Osteoblast (primary cell): ENCODE data around the gene PLAC8L1. TPM values are rescaled to one million over a fixed set of nuclear protein-coding genes. Genes with fewer than 3 reads are reported as not detected.

Experiments
- DNase-seq: peaks from one replicate; pipeline ENCODE4 v3.0.0; 2011; ENCODE audit warnings: low spot score, mixed read lengths; ENCODE audit not compliant: insufficient read length; ENCODE audit errors: missing footprints
- H2AFZ ChIP-seq: 2 replicates; pipeline ENCODE4 v1.6.0; 2011; ENCODE audit warnings: mild to moderate bottlenecking, low read length
- H3K27ac ChIP-seq: 2 replicates; pipeline ENCODE4 v1.5.1; 2011; ENCODE audit warnings: mild to moderate bottlenecking, low read depth, low read length, moderate library complexity
- H3K27me3 ChIP-seq: 2 replicates; pipeline ENCODE4 v1.6.0; 2012; ENCODE audit warnings: mild to moderate bottlenecking, control low read depth, inconsistent platforms, low read length, moderate library complexity; ENCODE audit not compliant: insufficient read depth
- H3K36me3 ChIP-seq: 2 replicates; pipeline ENCODE4 v1.5.1; 2011; ENCODE audit warnings: mild to moderate bottlenecking, low read length, control low read depth, moderate library complexity; ENCODE audit not compliant: insufficient read depth
- H3K4me1 ChIP-seq: 2 replicates; pipeline ENCODE4 v1.5.1; 2011; ENCODE audit warnings: mild to moderate bottlenecking, low read length, control low read depth, moderate library complexity; ENCODE audit not compliant: insufficient read depth
- H3K4me2 ChIP-seq: 2 replicates; pipeline ENCODE4 v1.6.0; 2011; ENCODE audit warnings: mild to moderate bottlenecking, low read length; ENCODE audit not compliant: insufficient read depth
- H3K4me3 ChIP-seq: fragments of 200-600 bp; sonication (generic); 3 replicates; pipeline ENCODE4 v1.5.1; 2012; ENCODE audit warnings: mild to moderate bottlenecking, low read length, inconsistent platforms; ENCODE audit not compliant: insufficient read depth
- H3K79me2 ChIP-seq: 2 replicates; pipeline ENCODE4 v1.6.0; 2012; ENCODE audit warnings: mild to moderate bottlenecking, low read length, control low read depth, inconsistent platforms; ENCODE audit not compliant: insufficient read depth
- H3K9me3 ChIP-seq: 2 replicates; pipeline ENCODE4 v1.5.1; 2011; ENCODE audit warnings: low read depth, low read length, control low read depth
- H4K20me1 ChIP-seq: 2 replicates; pipeline ENCODE4 v1.6.0; 2012; ENCODE audit warnings: mild to moderate bottlenecking, low read length, control low read depth; ENCODE audit not compliant: insufficient read depth
- total RNA-seq: library from RNA; depleted of rRNA; stranded (reverse); fragments of >200 nt; gene quantifications from 2 replicates; pipeline ENCODE4 v1.2.3, GENCODE V29; 2012
- TF ChIP-seq, protein P1 (sequence below): IDR thresholded peaks from 2 replicates; pipeline ENCODE4 v1.5.1; 2011; ENCODE audit warnings: mild to moderate bottlenecking, low read depth, low read length, moderate library complexity; ENCODE audit errors: extremely low read depth

PLAC8L1 gene
- total RNA-seq, 1 donor: not detected

DNA sequence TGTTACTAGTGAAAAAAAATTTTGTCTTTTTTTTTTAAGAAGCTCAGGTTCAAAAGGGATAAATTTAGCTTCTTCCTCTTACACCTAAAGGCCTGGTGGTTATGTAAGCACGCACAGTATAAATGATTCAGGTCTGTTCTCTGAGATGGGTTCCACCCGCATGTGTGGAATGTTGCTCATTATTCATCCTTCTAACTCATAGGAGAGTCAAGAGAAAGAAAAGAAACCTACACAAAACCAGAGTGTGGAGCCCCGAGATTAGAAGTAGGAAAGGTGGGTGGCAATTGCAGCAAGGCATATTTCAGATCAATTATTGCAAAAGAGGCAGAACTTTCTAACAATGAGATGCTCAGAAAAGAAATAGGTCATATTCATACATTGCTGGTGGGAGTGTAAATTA lies 13.5 kb downstream of the PLAC8L1 start:
- no peak overlapping the region for H3K27ac ChIP-seq
- no peak overlapping the region for H3K4me2 ChIP-seq
- TF ChIP-seq, protein P1, sequence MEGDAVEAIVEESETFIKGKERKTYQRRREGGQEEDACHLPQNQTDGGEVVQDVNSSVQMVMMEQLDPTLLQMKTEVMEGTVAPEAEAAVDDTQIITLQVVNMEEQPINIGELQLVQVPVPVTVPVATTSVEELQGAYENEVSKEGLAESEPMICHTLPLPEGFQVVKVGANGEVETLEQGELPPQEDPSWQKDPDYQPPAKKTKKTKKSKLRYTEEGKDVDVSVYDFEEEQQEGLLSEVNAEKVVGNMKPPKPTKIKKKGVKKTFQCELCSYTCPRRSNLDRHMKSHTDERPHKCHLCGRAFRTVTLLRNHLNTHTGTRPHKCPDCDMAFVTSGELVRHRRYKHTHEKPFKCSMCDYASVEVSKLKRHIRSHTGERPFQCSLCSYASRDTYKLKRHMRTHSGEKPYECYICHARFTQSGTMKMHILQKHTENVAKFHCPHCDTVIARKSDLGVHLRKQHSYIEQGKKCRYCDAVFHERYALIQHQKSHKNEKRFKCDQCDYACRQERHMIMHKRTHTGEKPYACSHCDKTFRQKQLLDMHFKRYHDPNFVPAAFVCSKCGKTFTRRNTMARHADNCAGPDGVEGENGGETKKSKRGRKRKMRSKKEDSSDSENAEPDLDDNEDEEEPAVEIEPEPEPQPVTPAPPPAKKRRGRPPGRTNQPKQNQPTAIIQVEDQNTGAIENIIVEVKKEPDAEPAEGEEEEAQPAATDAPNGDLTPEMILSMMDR: no peak
- H2AFZ ChIP-seq: no peak overlapping the region
- no peaks in the 10 kb centered on the region for H3K36me3 ChIP-seq
- no peaks in the 10 kb centered on the region for H3K9me3 ChIP-seq
- H3K4me3 ChIP-seq: no peak overlapping the region
- H3K79me2 ChIP-seq: no peaks in the 10 kb centered on the region
- H3K4me1 ChIP-seq: no peaks in the 10 kb centered on the region
- no peaks in the 10 kb centered on the region for H3K27me3 ChIP-seq
- no peak for DNase-seq
- no peaks in the 10 kb centered on the region for H4K20me1 ChIP-seq

DNA sequence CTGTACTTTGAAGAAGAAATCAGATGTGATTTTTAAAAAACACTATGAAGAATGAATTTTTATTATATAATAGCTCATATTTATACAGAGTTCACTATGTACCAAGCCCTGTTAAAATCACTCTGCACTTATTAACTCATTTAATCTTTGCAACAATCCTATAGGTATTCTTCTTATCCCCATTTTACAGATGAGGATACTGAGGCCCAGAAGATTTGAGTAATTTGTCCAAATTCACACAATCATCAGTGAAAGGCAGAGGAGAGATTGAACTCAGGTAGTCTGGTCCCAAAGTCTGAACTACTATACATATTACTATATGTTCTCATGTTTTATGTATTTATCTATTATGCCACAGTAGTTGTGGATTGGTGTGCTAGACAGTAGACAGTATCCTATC lies 16.1 kb downstream of the PLAC8L1 start:
- no peaks in the 10 kb centered on the region for H3K36me3 ChIP-seq
- DNase-seq: no peak
- H3K79me2 ChIP-seq: no peaks in the 10 kb centered on the region
- no peaks in the 10 kb centered on the region for H4K20me1 ChIP-seq
- no peaks in the 10 kb centered on the region for H3K4me1 ChIP-seq
- no peak overlapping the region for H2AFZ ChIP-seq
- no peaks in the 10 kb centered on the region for H3K27me3 ChIP-seq
- H3K9me3 ChIP-seq: no peaks in the 10 kb centered on the region
- H3K4me3 ChIP-seq: no peak overlapping the region
- TF ChIP-seq, protein P1: no peak
- no peak overlapping the region for H3K4me2 ChIP-seq
- H3K27ac ChIP-seq: no peak overlapping the region

DNA sequence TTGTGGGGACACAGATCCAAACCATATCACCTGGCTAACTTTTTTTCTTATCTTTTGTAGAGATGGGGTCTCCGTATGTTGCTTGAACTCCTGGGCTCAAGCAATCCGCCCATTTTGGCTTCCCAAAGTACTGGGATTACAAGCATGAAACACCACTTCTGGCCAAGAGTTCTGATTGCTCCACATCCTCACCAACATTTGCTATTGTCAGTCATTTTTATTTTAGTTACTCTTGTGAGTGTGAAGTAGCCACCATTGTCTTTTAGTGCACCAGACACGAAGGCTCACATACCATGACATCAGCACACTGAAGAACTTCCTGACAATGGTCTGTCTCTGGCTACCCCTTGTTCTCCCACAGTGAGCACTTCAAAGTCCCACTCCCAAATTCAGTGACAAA lies 17.3 kb downstream of the PLAC8L1 start:
- no peak overlapping the region for H3K4me2 ChIP-seq
- H4K20me1 ChIP-seq: no peaks in the 10 kb centered on the region
- no peaks in the 10 kb centered on the region for H3K9me3 ChIP-seq
- DNase-seq: no peak
- TF ChIP-seq, protein P1: no peak
- no peaks in the 10 kb centered on the region for H3K4me1 ChIP-seq
- no peak overlapping the region for H2AFZ ChIP-seq
- no peaks in the 10 kb centered on the region for H3K27me3 ChIP-seq
- no peak overlapping the region for H3K4me3 ChIP-seq
- no peak overlapping the region for H3K27ac ChIP-seq
- no peaks in the 10 kb centered on the region for H3K79me2 ChIP-seq
- H3K36me3 ChIP-seq: no peaks in the 10 kb centered on the region

DNA sequence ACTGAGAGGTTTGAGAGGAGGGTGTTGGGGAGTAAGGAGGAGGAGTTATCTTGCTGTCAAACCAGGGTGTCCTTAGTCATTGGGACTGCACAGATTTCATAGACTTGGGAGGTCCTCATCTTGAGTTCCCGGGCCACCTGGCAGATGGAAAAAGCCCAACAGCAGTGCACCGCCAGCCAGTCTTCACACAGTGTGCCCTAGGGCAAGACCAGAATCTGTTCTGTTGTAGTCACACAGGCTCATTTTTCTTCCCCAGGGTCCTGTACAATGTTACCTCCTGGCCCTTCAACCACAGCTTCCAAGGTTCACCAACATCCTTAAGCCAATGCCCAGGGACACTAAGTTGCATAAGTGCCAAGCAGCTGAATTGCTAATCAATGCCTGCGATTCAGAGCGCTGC lies 21.0 kb downstream of the PLAC8L1 start:
- H3K4me1 ChIP-seq: no peaks in the 10 kb centered on the region
- no peak overlapping the region for H3K27ac ChIP-seq
- H2AFZ ChIP-seq: no peak overlapping the region
- H4K20me1 ChIP-seq: no peaks in the 10 kb centered on the region
- no peaks in the 10 kb centered on the region for H3K79me2 ChIP-seq
- no peak overlapping the region for H3K4me2 ChIP-seq
- no peak for DNase-seq
- H3K9me3 ChIP-seq: no peaks in the 10 kb centered on the region
- no peak overlapping the region for H3K4me3 ChIP-seq
- TF ChIP-seq, protein P1: no peak
- H3K27me3 ChIP-seq: no peaks in the 10 kb centered on the region
- no peaks in the 10 kb centered on the region for H3K36me3 ChIP-seq
